GM12878 (cell line): Measurements from ENCODE around the gene SCP2. TPM values are rescaled to one million over a fixed set of nuclear protein-coding genes. Genes with fewer than 3 reads are reported as not detected.

Experiments used
- ATAC-seq: fragments of 200-7000 bp; cut with Tn5 transposase; 3 replicates; pipeline ENCODE4 v1.9.1; 2020; ENCODE audit warnings: mild to moderate bottlenecking, moderate library complexity
- BruUV-seq: library from RNA; stranded (reverse); fragments of 400-500 nt; replicated peaks from 2 replicates; lab custom pipeline; 2021; lab: Mats Ljungman, UMichigan
- CTCF ChIA-PET: fragments of 300-600 bp; sonication (Branson Sonifier 250); formaldehyde crosslinking; extraction: SDS; loops from one replicate; lab custom pipeline; 2021; ENCODE audit warnings: inconsistent platforms; lab: Yijun Ruan, JAX
- POLR2A ChIA-PET: fragments of 350-600 bp; formaldehyde crosslinking; extraction: SDS; loops from one replicate; lab custom pipeline; 2021; ENCODE audit warnings: inconsistent platforms; lab: Charles Lee
- RAD21 ChIA-PET: fragments of 300-600 bp; sonication (Branson Sonifier 250); formaldehyde crosslinking; loops from one replicate; lab custom pipeline; 2023; ENCODE audit warnings: antibody characterized with exemption; ENCODE audit not compliant: unreplicated experiment; lab: Charles Lee
- SMC1A ChIA-PET: fragments of 300-600 bp; sonication (Branson Sonifier 250); formaldehyde crosslinking; loops from one replicate; lab custom pipeline; 2023; ENCODE audit not compliant: unreplicated experiment, uncharacterized antibody; lab: Charles Lee
- DNase-seq: peaks from one replicate; pipeline ENCODE4 v3.0.0-alpha.2; 2011; ENCODE audit warnings: low read depth, low spot score
- FAIRE-seq: peaks from 3 replicates; lab custom pipeline; 2011; peaks lifted over from hg19 to GRCh38; lab: Jason Lieb, UNC
- H2AFZ ChIP-seq: 2 replicates; pipeline ENCODE4 v1.6.0; 2011; ENCODE audit warnings: low read depth, low read length, control low read depth; ENCODE audit not compliant: control insufficient read depth
- H3K27ac ChIP-seq: 2 replicates; pipeline ENCODE4 v1.5.1; 2011; ENCODE audit warnings: control low read depth; ENCODE audit not compliant: control insufficient read depth, insufficient read depth
- H3K27me3 ChIP-seq, 2 experiments: replicated peaks in 1 of 2; 2 replicates each; pipeline versions ENCODE4 v1.6.0 to v1.6.1; 2011; ENCODE audit warnings: low read length in 1 of 2; ENCODE audit not compliant: control insufficient read depth in 2 of 2, insufficient read depth in 2 of 2
- H3K36me3 ChIP-seq, 2 experiments: 2 replicates each; pipeline ENCODE4 v1.5.1; 2011; ENCODE audit warnings: low read length in 1 of 2; ENCODE audit not compliant: control insufficient read depth in 2 of 2, insufficient read depth in 2 of 2
- H3K4me1 ChIP-seq: 2 replicates; pipeline ENCODE4 v1.6.1; 2011; ENCODE audit warnings: mild to moderate bottlenecking, low read length, moderate library complexity, mixed read lengths; ENCODE audit not compliant: control insufficient read depth, insufficient read depth
- H3K4me2 ChIP-seq: 2 replicates; pipeline ENCODE4 v1.6.0; 2011; ENCODE audit warnings: control low read depth; ENCODE audit not compliant: control insufficient read depth, insufficient read depth
- H3K4me3 ChIP-seq: fragments of 200-600 bp; sonication (generic); 2 replicates; pipeline ENCODE4 v1.5.1; 2016
- H3K79me2 ChIP-seq: 2 replicates; pipeline ENCODE4 v1.6.0; 2011; ENCODE audit warnings: low read length; ENCODE audit not compliant: control insufficient read depth, insufficient read depth
- H3K9ac ChIP-seq: 2 replicates; pipeline ENCODE4 v1.8.0; 2011; ENCODE audit warnings: low read length, control low read depth, mixed read lengths; ENCODE audit not compliant: control insufficient read depth, insufficient read depth
- H3K9me3 ChIP-seq: replicated peaks from 3 replicates; pipeline ENCODE4 v1.5.1; 2011; ENCODE audit warnings: mild to moderate bottlenecking, low read length; ENCODE audit not compliant: control insufficient read depth, insufficient read depth
- H4K20me1 ChIP-seq: 2 replicates; pipeline ENCODE4 v1.6.0; 2011; ENCODE audit not compliant: control insufficient read depth, insufficient read depth
- BCLAF1 ChIP-seq: fragments of 450-650 bp; IDR thresholded peaks from 2 replicates; pipeline ENCODE4 v1.6.1; 2017; ENCODE audit warnings: antibody characterized with exemption, mild to moderate bottlenecking, moderate library complexity
- CBX5 ChIP-seq: sonication (generic); IDR thresholded peaks from 2 replicates; pipeline ENCODE4 v1.6.1; 2016; ENCODE audit warnings: low read depth, moderate library complexity, mild to moderate bottlenecking, inconsistent platforms
- CHD2 ChIP-seq: IDR thresholded peaks from 2 replicates; pipeline ENCODE4 v1.6.1; 2011; ENCODE audit warnings: low read depth, low read length, improper control_type of control experiment, borderline replicate concordance
- EED ChIP-seq: sonication (generic); IDR thresholded peaks from 2 replicates; pipeline ENCODE4 v1.6.1; 2016; ENCODE audit warnings: antibody characterized with exemption, low read depth
- MXI1 ChIP-seq: fragments of 150-350 bp; IDR thresholded peaks from 2 replicates; pipeline ENCODE4 v1.6.1; 2011; ENCODE audit warnings: low read depth, mild to moderate bottlenecking, inconsistent platforms, low read length, improper control_type of control experiment
- NFYA ChIP-seq: IDR thresholded peaks from 2 replicates; pipeline ENCODE4 v1.6.1; 2011; ENCODE audit warnings: low read depth, mild to moderate bottlenecking, low read length, improper control_type of control experiment, borderline replicate concordance
- RELB ChIP-seq: fragments of 450-650 bp; IDR thresholded peaks from 2 replicates; pipeline ENCODE4 v1.6.1; 2017; ENCODE audit warnings: low read depth, mild to moderate bottlenecking, moderate library complexity
- TARDBP ChIP-seq: IDR thresholded peaks from 2 replicates; pipeline ENCODE4 v1.6.1; 2016; ENCODE audit warnings: borderline replicate concordance
- TCF12 ChIP-seq: IDR thresholded peaks from 2 replicates; pipeline ENCODE4 v1.6.1; 2011; ENCODE audit warnings: low read depth, mild to moderate bottlenecking, low read length
- ZBTB11 ChIP-seq: fragments of 450-650 bp; formaldehyde crosslinking; IDR thresholded peaks from 2 replicates; pipeline ENCODE4 v1.5.0; 2022; ENCODE audit warnings: mild to moderate bottlenecking, missing genetic modification characterization
- ZNF622 ChIP-seq: fragments of 450-650 bp; IDR thresholded peaks from 2 replicates; pipeline ENCODE4 v1.6.1; 2017; ENCODE audit warnings: mild to moderate bottlenecking, inconsistent platforms
- WGBS: methylation state at CpG from one replicate; pipeline ENCODE4 v1.1.6; 2016; ENCODE audit warnings: low lambda C conversion rate; ENCODE audit not compliant: insufficient replicate concordance, insufficient coverage; ENCODE audit errors: missing lambda C conversion rate; 5-methylcytosine and 5-hydroxymethylcytosine counted together
- in situ Hi-C: fragments of 300-500 bp; cut with MboI; formaldehyde crosslinking; loops from 9 replicates; pipeline ENCODE4 v1.14.3; 2018; ENCODE audit warnings: mixed read lengths
- intact Hi-C: fragments of 100-400 bp; cut with micrococcal nuclease; formaldehyde crosslinking; loops from one replicate; pipeline ENCODE4 v1.14.2; 2022; ENCODE audit not compliant: unreplicated experiment
- polyA plus RNA-seq, 11 experiments: library from polyadenylated mRNA; depleted of rRNA in 4 of 11; unstranded in 6 of 11; stranded (reverse) in 5 of 11; fragments of >200 nt; fragmentation: Nextera tagmentation in 4 of 11; fragmentation: Illumina TruSeq in 1 of 11; extraction: Ambion mirVana in 4 of 11; extraction: Trizol in 1 of 11; gene quantifications; 1 replicate in 1 of 11; 2 replicates in 10 of 11; pipeline versions ENCODE4 v1.2.1 to v1.2.3, GENCODE V29; 2011 to 2016; ENCODE audit warnings: inconsistent platforms in 2 of 11, missing spikeins in 2 of 11, low read depth in 1 of 11
- total RNA-seq, 4 experiments: library from RNA; depleted of rRNA in 3 of 4; stranded (reverse); fragments of >200 nt in 3 of 4; fragmentation: Illumina TruSeq in 1 of 4; extraction: Trizol in 1 of 4; gene quantifications; 2 replicates each; pipeline versions ENCODE4 v1.2.1 to v1.2.3, GENCODE V29; 2013 to 2021

SCP2 gene
- total and polyA plus RNA-seq, 10 of the 15 experiments (the other 5 are each of a cell fraction or from before 2014, with no cell fraction given), result 74.3 to 327 (median 127) TPM

GRCh38 chr1:53023546-53023945 lies 96.5 kb downstream of the SCP2 start:
- Histone ChIP-seq H3K4me2 (no peak overlapping the region), H3K9me3 (no peaks in the 10 kb centered on the region), H3K27ac (no peak overlapping the region), H3K79me2 (peaks cover 1% of the 10 kb centered on the region), H2AFZ (no peak overlapping the region), H3K4me3 (no peak overlapping the region), H3K4me1 (no peaks in the 10 kb centered on the region), H3K36me3 (no peaks in the 10 kb centered on the region), H3K27me3 (no peaks in the 10 kb centered on the region), H3K9ac (no peak overlapping the region), H4K20me1 (no peaks in the 10 kb centered on the region)
- no peak for TF ChIP-seq ZNF622
- no peak for TF ChIP-seq ZBTB11 (CRISPR knock-in tag)
- TF ChIP-seq CHD2, result no peak
- no peak for TF ChIP-seq TARDBP
- TF ChIP-seq NFYA, result no peak
- no peak for TF ChIP-seq EED
- TF ChIP-seq RELB, result no peak
- TF ChIP-seq TCF12, result no peak
- no peak for TF ChIP-seq CBX5
- TF ChIP-seq MXI1, result no peak
- no peak for TF ChIP-seq BCLAF1
- 48% methylated on average over 3 of the region's 3 CpGs for WGBS
- POLR2A ChIA-PET, result no interaction called here
- intact Hi-C loops, result no loop called here
- SMC1A ChIA-PET, result no interaction called here
- BruUV-seq, result no TSS peak
- CTCF ChIA-PET, result no interaction called here
- RAD21 ChIA-PET, result no interaction called here
- in situ Hi-C loops, result no loop called here
- ATAC-seq, result no peak
- FAIRE-seq, result no peak
- DNase-seq, result no peak
